Mesenchymal stem cell (in vitro differentiated cells and primary cell): Measurements from ENCODE around the gene FNDC8.

Source experiments
- DNase-seq: peaks from one replicate; pipeline ENCODE4 v3.0.0-alpha.2; 2013
- H2AFZ ChIP-seq: one replicate; pipeline ENCODE4 v1.6.1; 2013; ENCODE audit warnings: low read depth, mild to moderate bottlenecking, control low read depth, inconsistent platforms, low read length, moderate library complexity
- H2AK5ac ChIP-seq: 2 replicates; pipeline ENCODE4 v1.6.1; 2013; ENCODE audit warnings: low read length, moderate library complexity, mild to moderate bottlenecking, inconsistent platforms; ENCODE audit not compliant: severe bottlenecking
- H2BK120ac ChIP-seq: one replicate; pipeline ENCODE4 v1.6.1; 2013; ENCODE audit warnings: low read depth, mild to moderate bottlenecking, inconsistent platforms, low read length, moderate library complexity
- H2BK12ac ChIP-seq, 2 experiments: one replicate each; pipeline ENCODE4 v1.6.1; 2013; ENCODE audit warnings: inconsistent platforms in 2 of 2, low read length in 2 of 2, mild to moderate bottlenecking in 2 of 2, moderate library complexity in 2 of 2, control low read depth in 1 of 2
- H2BK15ac ChIP-seq: one replicate; pipeline ENCODE4 v1.6.1; 2013; ENCODE audit warnings: mild to moderate bottlenecking, low read depth, inconsistent platforms; ENCODE audit not compliant: poor library complexity, severe bottlenecking
- H2BK5ac ChIP-seq: 2 replicates; pipeline ENCODE4 v1.6.1; 2013; ENCODE audit warnings: low read depth, mild to moderate bottlenecking, low read length, control low read depth, inconsistent platforms; ENCODE audit not compliant: poor library complexity, severe bottlenecking
- H3K14ac ChIP-seq, 2 experiments: one replicate each; pipeline ENCODE4 v1.6.1; 2013; ENCODE audit warnings: inconsistent platforms in 2 of 2, low read length in 2 of 2, control low read depth in 1 of 2, mild to moderate bottlenecking in 1 of 2, moderate library complexity in 1 of 2
- H3K18ac ChIP-seq, 2 experiments: one replicate each; pipeline ENCODE4 v1.6.1; 2013; ENCODE audit warnings: inconsistent platforms in 2 of 2, low read length in 2 of 2, control low read depth in 1 of 2, low read depth in 1 of 2, mild to moderate bottlenecking in 1 of 2
- H3K23ac ChIP-seq, 2 experiments: one replicate each; pipeline ENCODE4 v1.6.1; 2013; ENCODE audit warnings: inconsistent platforms in 2 of 2, low read length in 2 of 2, mild to moderate bottlenecking in 2 of 2, moderate library complexity in 2 of 2, control low read depth in 1 of 2
- H3K27ac ChIP-seq: 2 replicates; pipeline ENCODE4 v1.5.1; 2013; ENCODE audit warnings: mild to moderate bottlenecking, moderate library complexity, low read length, control low read depth, inconsistent platforms; ENCODE audit not compliant: poor library complexity, severe bottlenecking
- H3K27me3 ChIP-seq, 2 experiments: 2 replicates each; pipeline versions ENCODE4 v1.6.1 to v1.7.0; 2013; ENCODE audit warnings: low read length in 2 of 2, mild to moderate bottlenecking in 2 of 2, moderate library complexity in 2 of 2, control low read depth in 1 of 2, inconsistent platforms in 1 of 2; ENCODE audit not compliant: control insufficient read depth in 1 of 2, insufficient read depth in 1 of 2
- H3K36me3 ChIP-seq, 2 experiments: 2 replicates each; pipeline versions ENCODE4 v1.6.1 to v1.7.0; 2013; ENCODE audit warnings: low read length in 2 of 2, control low read depth in 1 of 2, inconsistent platforms in 1 of 2, low read depth in 1 of 2, mild to moderate bottlenecking in 1 of 2; ENCODE audit not compliant: insufficient read depth in 2 of 2, control insufficient read depth in 1 of 2
- H3K4ac ChIP-seq, 2 experiments: one replicate each; pipeline ENCODE4 v1.6.1; 2013; ENCODE audit warnings: inconsistent platforms in 2 of 2, low read length in 2 of 2, mild to moderate bottlenecking in 2 of 2, moderate library complexity in 2 of 2, control low read depth in 1 of 2, low read depth in 1 of 2
- H3K4me1 ChIP-seq: 2 replicates; pipeline ENCODE4 v1.6.1; 2013; ENCODE audit warnings: low read depth, low read length, control low read depth; ENCODE audit not compliant: control insufficient read depth, insufficient read depth
- H3K4me2 ChIP-seq: 2 replicates; pipeline ENCODE4 v1.6.1; 2013; ENCODE audit warnings: low read length, mild to moderate bottlenecking, inconsistent platforms; ENCODE audit not compliant: poor library complexity, severe bottlenecking
- H3K4me3 ChIP-seq, 2 experiments: 2 replicates each; pipeline versions ENCODE4 v1.5.1 to v1.7.0; 2013; ENCODE audit warnings: low read length in 2 of 2, mild to moderate bottlenecking in 2 of 2, control low read depth in 1 of 2, low read depth in 1 of 2; ENCODE audit not compliant: insufficient read depth in 1 of 2
- H3K79me1 ChIP-seq: replicated peaks from 2 replicates; pipeline ENCODE4 v1.6.1; 2013; ENCODE audit warnings: mild to moderate bottlenecking, control low read depth, low read length, inconsistent platforms; ENCODE audit not compliant: poor library complexity, severe bottlenecking
- H3K9ac ChIP-seq: 2 replicates; pipeline ENCODE4 v1.7.0; 2013; ENCODE audit warnings: mild to moderate bottlenecking, low read length, moderate library complexity
- H3K9me3 ChIP-seq: 2 replicates; pipeline ENCODE4 v1.7.0; 2013; ENCODE audit warnings: mild to moderate bottlenecking, low read length; ENCODE audit not compliant: control insufficient read depth
- H4K8ac ChIP-seq: one replicate; pipeline ENCODE4 v1.6.1; 2013; ENCODE audit warnings: inconsistent platforms, mild to moderate bottlenecking, low read length, moderate library complexity
- H4K91ac ChIP-seq: one replicate; pipeline ENCODE4 v1.6.1; 2013; ENCODE audit warnings: mild to moderate bottlenecking, low read length, inconsistent platforms
- WGBS: methylation state at CpG from one replicate; pipeline ENCODE4 v1.1.7; 2013; ENCODE audit warnings: mixed read lengths; 5-methylcytosine and 5-hydroxymethylcytosine counted together

The FNDC8 gene

GRCh38 chr17:35081638-35082037 lies 39.8 kb upstream of the FNDC8 start:
- H3K4me1 ChIP-seq, result peaks cover 12% of the 10 kb centered on the region
- no peaks in the 10 kb centered on the region for H3K79me1 ChIP-seq
- H2AFZ ChIP-seq, result no peak overlapping the region
- no peak overlapping the region for H2BK15ac ChIP-seq
- H2BK5ac ChIP-seq, result no peak overlapping the region
- no peak for DNase-seq
- H3K9ac ChIP-seq, result no peak overlapping the region
- H3K9me3 ChIP-seq, result no peaks in the 10 kb centered on the region
- H3K4me2 ChIP-seq, result no peak overlapping the region
- no peak overlapping the region for H4K91ac ChIP-seq
- H3K18ac ChIP-seq, result no peak overlapping the region
- H2BK120ac ChIP-seq, result no peak overlapping the region
- no peak overlapping the region for H3K23ac ChIP-seq
- no CpG with 5 or more reads among the region's 1 CpG for WGBS
- no peak overlapping the region for H3K14ac ChIP-seq
- H3K27ac ChIP-seq, result no peak overlapping the region
- H3K4ac ChIP-seq, result no peak overlapping the region
- no peaks in the 10 kb centered on the region for H3K36me3 ChIP-seq
- H3K4me3 ChIP-seq, result no peak overlapping the region
- no peak overlapping the region for H2AK5ac ChIP-seq
- no peak overlapping the region for H2BK12ac ChIP-seq
- H4K8ac ChIP-seq, result no peak overlapping the region
- no peaks in the 10 kb centered on the region for H3K27me3 ChIP-seq

- Histone ChIP-seq H3K4me2 (no peak overlapping the region), H3K4me3 (no peak overlapping the region), H3K9ac (no peak overlapping the region), H2BK5ac (no peak overlapping the region), H2BK12ac (no peak overlapping the region), H2AFZ (no peak overlapping the region), H3K14ac (no peak overlapping the region), H3K36me3 (no peaks in the 10 kb centered on the region), H4K91ac (no peak overlapping the region), H3K27me3 (no peaks in the 10 kb centered on the region), H3K18ac (no peak overlapping the region), H3K23ac (no peak overlapping the region), H2AK5ac (no peak overlapping the region), H3K4me1 (peaks cover 15% of the 10 kb centered on the region), H2BK120ac (no peak overlapping the region), H2BK15ac (no peak overlapping the region), H3K9me3 (no peaks in the 10 kb centered on the region), H3K27ac (peak overlapping the region; percentile 38), H4K8ac (no peak overlapping the region), H3K79me1 (no peaks in the 10 kb centered on the region), H3K4ac (no peak overlapping the region)
- WGBS, result 40% methylated on average over 2 of the region's 3 CpGs
- peak; percentile 68 for DNase-seq
Measured at GRCh38 chr17:35082073-35082657, 39.2 kb upstream of the FNDC8 start.

GRCh38 chr17:35083071-35083470 lies 38.3 kb upstream of the FNDC8 start:
- Histone ChIP-seq H3K23ac (no peak overlapping the region), H3K4me1 (peaks cover 15% of the 10 kb centered on the region), H3K4me2 (no peak overlapping the region), H2BK120ac (no peak overlapping the region), H2BK12ac (no peak overlapping the region), H2BK15ac (no peak overlapping the region), H3K27ac (peak overlapping the region; percentile 57), H3K36me3 (no peaks in the 10 kb centered on the region), H3K9me3 (no peaks in the 10 kb centered on the region), H4K8ac (no peak overlapping the region), H3K14ac (no peak overlapping the region), H3K4me3 (no peak overlapping the region), H3K9ac (no peak overlapping the region), H2AFZ (no peak overlapping the region), H3K27me3 (no peaks in the 10 kb centered on the region), H3K79me1 (no peaks in the 10 kb centered on the region), H3K18ac (no peak overlapping the region), H2AK5ac (no peak overlapping the region), H2BK5ac (no peak overlapping the region), H4K91ac (no peak overlapping the region), H3K4ac (no peak overlapping the region)
- WGBS, result 58% methylated on average over 1 of the region's 2 CpGs
- no peak for DNase-seq

- WGBS, result 6% methylated on average over 2 of the region's 2 CpGs
- no peak overlapping the region for H3K23ac ChIP-seq
Measured at GRCh38 chr17:35084987-35085386, 36.4 kb upstream of the FNDC8 start.

More at GRCh38 chr17:35084987-35085386, 36.4 kb upstream of the FNDC8 start:
- H2AK5ac ChIP-seq, result no peak overlapping the region
- no peak overlapping the region for H2BK5ac ChIP-seq
- no peak for DNase-seq
- H2BK15ac ChIP-seq, result no peak overlapping the region
- H3K4ac ChIP-seq, result no peak overlapping the region
- no peaks in the 10 kb centered on the region for H3K27me3 ChIP-seq
- H3K9me3 ChIP-seq, result no peaks in the 10 kb centered on the region
- H4K91ac ChIP-seq, result no peak overlapping the region
- H3K27ac ChIP-seq, result peak overlapping the region; percentile 22
- no peak overlapping the region for H2BK120ac ChIP-seq
- H2AFZ ChIP-seq, result no peak overlapping the region
- H2BK12ac ChIP-seq, result no peak overlapping the region
- H3K9ac ChIP-seq, result no peak overlapping the region
- H3K18ac ChIP-seq, result no peak overlapping the region
- no peak overlapping the region for H3K4me3 ChIP-seq
- H3K4me2 ChIP-seq, result no peak overlapping the region
- H3K14ac ChIP-seq, result no peak overlapping the region
- H4K8ac ChIP-seq, result no peak overlapping the region
- H3K36me3 ChIP-seq, result no peaks in the 10 kb centered on the region
- H3K4me1 ChIP-seq, result peaks cover 20% of the 10 kb centered on the region
- peaks cover 1% of the 10 kb centered on the region for H3K79me1 ChIP-seq
